ENCODE measurements around the gene TMEM141.
A peak's percentile ranks its signal among the peaks of the same experiment; 100 is the strongest.

DNA sequence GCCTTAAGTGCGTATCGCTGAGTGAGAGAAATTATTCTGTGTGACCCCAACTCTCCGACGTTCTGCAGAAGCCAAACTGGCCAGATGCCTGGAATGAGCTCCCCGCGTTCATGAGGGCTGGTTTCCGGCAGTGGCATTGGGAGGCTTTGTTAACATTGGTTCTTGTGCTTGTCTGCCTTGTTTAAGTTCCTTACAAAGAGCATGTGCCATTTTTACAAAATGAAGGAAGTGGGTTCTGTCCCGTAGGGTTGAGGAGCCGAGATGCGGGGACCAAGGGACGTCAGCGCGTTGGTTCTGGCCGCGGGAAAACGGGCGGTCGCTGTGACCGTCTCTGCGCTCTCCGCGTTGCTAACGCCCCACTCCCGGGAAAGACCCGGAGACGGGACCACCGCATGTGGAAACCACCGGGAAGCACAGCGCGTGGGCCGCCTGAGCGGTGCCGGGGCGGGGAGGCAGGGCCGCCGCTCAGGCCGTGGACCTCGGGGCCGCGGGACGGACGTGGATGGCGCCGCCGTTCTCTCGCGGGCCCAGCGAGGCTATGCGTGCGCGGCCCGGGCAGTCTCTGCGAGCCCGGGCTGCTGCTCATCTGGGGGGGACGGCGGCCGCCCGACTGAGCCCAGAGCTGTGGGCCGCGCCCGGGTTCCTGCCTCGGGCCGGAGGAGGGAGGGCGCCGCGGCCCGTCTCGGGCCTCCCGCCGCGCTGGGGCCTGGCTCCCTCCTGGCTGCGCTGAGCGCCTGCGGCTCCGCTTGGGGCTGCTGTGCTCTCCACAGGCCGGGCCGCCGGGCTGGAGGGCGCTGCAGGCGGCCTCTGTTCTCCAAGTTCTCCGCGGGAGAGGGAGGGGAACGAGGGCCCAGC lies 30.1 kb downstream of the TMEM141 start:
- TF ChIP-seq, protein P1, sequence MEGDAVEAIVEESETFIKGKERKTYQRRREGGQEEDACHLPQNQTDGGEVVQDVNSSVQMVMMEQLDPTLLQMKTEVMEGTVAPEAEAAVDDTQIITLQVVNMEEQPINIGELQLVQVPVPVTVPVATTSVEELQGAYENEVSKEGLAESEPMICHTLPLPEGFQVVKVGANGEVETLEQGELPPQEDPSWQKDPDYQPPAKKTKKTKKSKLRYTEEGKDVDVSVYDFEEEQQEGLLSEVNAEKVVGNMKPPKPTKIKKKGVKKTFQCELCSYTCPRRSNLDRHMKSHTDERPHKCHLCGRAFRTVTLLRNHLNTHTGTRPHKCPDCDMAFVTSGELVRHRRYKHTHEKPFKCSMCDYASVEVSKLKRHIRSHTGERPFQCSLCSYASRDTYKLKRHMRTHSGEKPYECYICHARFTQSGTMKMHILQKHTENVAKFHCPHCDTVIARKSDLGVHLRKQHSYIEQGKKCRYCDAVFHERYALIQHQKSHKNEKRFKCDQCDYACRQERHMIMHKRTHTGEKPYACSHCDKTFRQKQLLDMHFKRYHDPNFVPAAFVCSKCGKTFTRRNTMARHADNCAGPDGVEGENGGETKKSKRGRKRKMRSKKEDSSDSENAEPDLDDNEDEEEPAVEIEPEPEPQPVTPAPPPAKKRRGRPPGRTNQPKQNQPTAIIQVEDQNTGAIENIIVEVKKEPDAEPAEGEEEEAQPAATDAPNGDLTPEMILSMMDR (IDR thresholded peaks at IDR 0.05) = peak in 1 of 12 donors; percentile 9
- no peak for TF ChIP-seq POLR2A (IDR thresholded peaks at IDR 0.05)

All from heart left ventricle (tissue), 13 donors.